H1 (cell line): Measurements from ENCODE around the gene DPT. TPM values are rescaled to one million over a fixed set of nuclear protein-coding genes. Genes with fewer than 3 reads are reported as not detected.

Experiments used
- CTCF ChIA-PET: fragments of 300-600 bp; sonication (Branson Sonifier 250); formaldehyde crosslinking; loops from one replicate; lab custom pipeline; 2021; ENCODE audit not compliant: partially characterized antibody; lab: Charles Lee
- POLR2A ChIA-PET: fragments of 300-600 bp; sonication (Branson Sonifier 250); formaldehyde crosslinking; loops from one replicate; lab custom pipeline; 2021; ENCODE audit warnings: inconsistent platforms; ENCODE audit not compliant: partially characterized antibody; lab: Charles Lee
- DNase-seq, 2 experiments: peaks; one replicate each; pipeline versions ENCODE4 v3.0.0 to v3.0.0-alpha.2; 2010 to 2022; ENCODE audit warnings: low spot score in 2 of 2, low read depth in 1 of 2, mixed read lengths in 1 of 2
- FAIRE-seq: peaks from 2 replicates; lab custom pipeline; 2011; peaks lifted over from hg19 to GRCh38; lab: Jason Lieb, UNC
- H2AFZ ChIP-seq: 2 replicates; pipeline ENCODE4 v1.8.1; 2012; ENCODE audit warnings: low read length, inconsistent platforms
- H2AK5ac ChIP-seq: 2 replicates; pipeline ENCODE4 v1.6.1; 2013; ENCODE audit warnings: low read depth, low read length
- H2BK120ac ChIP-seq: replicated peaks from 2 replicates; pipeline ENCODE3; 2013; ENCODE audit warnings: low read depth, low read length, inconsistent platforms
- H2BK12ac ChIP-seq: 2 replicates; pipeline ENCODE4 v1.6.1; 2013; ENCODE audit warnings: low read depth, low read length
- H2BK15ac ChIP-seq: 2 replicates; pipeline ENCODE4 v1.6.1; 2013; ENCODE audit warnings: low read length
- H2BK20ac ChIP-seq: 2 replicates; pipeline ENCODE4 v1.6.1; 2013; ENCODE audit warnings: low read length
- H2BK5ac ChIP-seq: 2 replicates; pipeline ENCODE4 v1.6.1; 2013; ENCODE audit warnings: low read depth, low read length
- H3K14ac ChIP-seq: 2 replicates; pipeline ENCODE4 v1.6.1; 2013; ENCODE audit warnings: inconsistent platforms; ENCODE audit not compliant: insufficient read length
- H3K18ac ChIP-seq: 2 replicates; pipeline ENCODE4 v1.6.1; 2013; ENCODE audit warnings: low read length; ENCODE audit errors: extremely low read depth
- H3K23ac ChIP-seq: 2 replicates; pipeline ENCODE4 v1.6.1; 2013; ENCODE audit warnings: inconsistent platforms; ENCODE audit not compliant: insufficient read length
- H3K23me2 ChIP-seq: 2 replicates; pipeline ENCODE4 v1.6.1; 2013; ENCODE audit warnings: low read depth, low read length
- H3K27ac ChIP-seq: 2 replicates; pipeline ENCODE4 v1.6.1; 2011; ENCODE audit warnings: low read depth, low read length, inconsistent platforms
- H3K27me3 ChIP-seq, 4 experiments: replicated peaks in 1 of 4; 1 replicate in 1 of 4; 2 replicates in 3 of 4; pipeline versions ENCODE4 v1.6.1 to v1.8.1; 2011 to 2013; ENCODE audit warnings: low read length in 3 of 4, mild to moderate bottlenecking in 3 of 4, inconsistent platforms in 2 of 4, mixed read lengths in 2 of 4, moderate library complexity in 1 of 4; ENCODE audit not compliant: control insufficient read depth in 3 of 4, insufficient read depth in 3 of 4; ENCODE audit errors: extremely low read depth in 1 of 4
- H3K36me3 ChIP-seq, 4 experiments: 2 replicates each; pipeline versions ENCODE4 v1.6.1 to v1.8.1; 2011 to 2013; ENCODE audit warnings: mild to moderate bottlenecking in 4 of 4, low read length in 3 of 4, moderate library complexity in 2 of 4, control low read depth in 1 of 4, inconsistent platforms in 1 of 4; ENCODE audit not compliant: insufficient read depth in 4 of 4, control insufficient read depth in 2 of 4
- H3K4ac ChIP-seq: replicated peaks from 2 replicates; pipeline ENCODE3; 2013; ENCODE audit warnings: low read length, low read depth, mixed read lengths, inconsistent platforms; ENCODE audit not compliant: insufficient read length
- H3K4me1 ChIP-seq, 4 experiments: replicated peaks in 1 of 4; 1 replicate in 1 of 4; 2 replicates in 3 of 4; pipeline versions ENCODE4 v1.6.1 to v1.8.1; 2011 to 2013; ENCODE audit warnings: low read length in 3 of 4, inconsistent platforms in 2 of 4, mixed read lengths in 1 of 4; ENCODE audit not compliant: insufficient read depth in 4 of 4, control insufficient read depth in 3 of 4
- H3K4me2 ChIP-seq, 2 experiments: 2 replicates each; pipeline versions ENCODE4 v1.6.1 to v1.8.1; 2011 to 2013; ENCODE audit warnings: low read depth in 2 of 2, low read length in 2 of 2, control low read depth in 1 of 2, inconsistent platforms in 1 of 2, mild to moderate bottlenecking in 1 of 2; ENCODE audit not compliant: insufficient read depth in 1 of 2
- H3K4me3 ChIP-seq, 4 experiments: fragments of 200-600, 300-600 bp in 1 of 4; sonication (generic), shearing (Covaris generic), sonication (Bioruptor Twin) in 1 of 4; 2 replicates each; pipeline versions ENCODE4 v1.5.1 to v1.8.1; 2011 to 2016; ENCODE audit warnings: low read length in 4 of 4, low read depth in 3 of 4, control low read depth in 2 of 4, inconsistent platforms in 2 of 4, mild to moderate bottlenecking in 2 of 4, mixed read lengths in 1 of 4, moderate library complexity in 1 of 4; ENCODE audit not compliant: insufficient read depth in 2 of 4; ENCODE audit errors: extremely low read depth in 1 of 4
- H3K56ac ChIP-seq: replicated peaks from 2 replicates; pipeline ENCODE3; 2013; ENCODE audit warnings: low read depth, mild to moderate bottlenecking, mixed read lengths, low read length, inconsistent platforms; ENCODE audit not compliant: insufficient read length
- H3K79me1 ChIP-seq: 2 replicates; pipeline ENCODE4 v1.6.1; 2013; ENCODE audit warnings: low read depth, low read length, control low read depth
- H3K79me2 ChIP-seq, 2 experiments: 2 replicates each; pipeline versions ENCODE4 v1.6.1 to v1.8.1; 2012 to 2013; ENCODE audit warnings: low read length in 2 of 2, mild to moderate bottlenecking in 2 of 2, inconsistent platforms in 1 of 2; ENCODE audit not compliant: insufficient read depth in 2 of 2, control insufficient read depth in 1 of 2
- H3K9ac ChIP-seq, 4 experiments: replicated peaks in 1 of 4; 1 replicate in 1 of 4; 2 replicates in 3 of 4; pipeline versions ENCODE4 v1.6.1 to v1.8.1; 2011 to 2013; ENCODE audit warnings: low read depth in 3 of 4, low read length in 3 of 4, control low read depth in 2 of 4, mild to moderate bottlenecking in 2 of 4, moderate library complexity in 2 of 4, inconsistent platforms in 1 of 4; ENCODE audit errors: extremely low read depth in 1 of 4
- H3K9me3 ChIP-seq, 2 experiments: 2 replicates each; pipeline versions ENCODE4 v1.6.1 to v1.8.1; 2012 to 2013; ENCODE audit warnings: mild to moderate bottlenecking in 2 of 2, moderate library complexity in 2 of 2, control low read depth in 1 of 2, inconsistent platforms in 1 of 2, low read depth in 1 of 2, low read length in 1 of 2, mixed read lengths in 1 of 2; ENCODE audit not compliant: insufficient read depth in 2 of 2
- H4K20me1 ChIP-seq, 2 experiments: replicated peaks in 1 of 2; 2 replicates each; pipeline versions ENCODE3 to v1.8.1; 2011 to 2013; ENCODE audit warnings: inconsistent platforms in 2 of 2, low read length in 2 of 2, mild to moderate bottlenecking in 1 of 2; ENCODE audit not compliant: insufficient read depth in 2 of 2, control insufficient read depth in 1 of 2
- H4K5ac ChIP-seq: 2 replicates; pipeline ENCODE4 v1.6.1; 2013; ENCODE audit warnings: low read length, low read depth, mixed read lengths, inconsistent platforms; ENCODE audit not compliant: insufficient read length
- H4K8ac ChIP-seq: 2 replicates; pipeline ENCODE4 v1.8.0; 2013; ENCODE audit warnings: mild to moderate bottlenecking, moderate library complexity, low read length, inconsistent platforms; ENCODE audit not compliant: insufficient read depth; ENCODE audit errors: extremely low read depth
- H4K91ac ChIP-seq: replicated peaks from 2 replicates; pipeline ENCODE3; 2013; ENCODE audit warnings: low read length, mixed read lengths, inconsistent platforms; ENCODE audit not compliant: insufficient read length
- BCL11A ChIP-seq, 2 experiments: IDR thresholded peaks; one replicate each; pipeline ENCODE4 v1.6.1; 2011; ENCODE audit warnings: low read depth in 2 of 2, low read length in 2 of 2, mild to moderate bottlenecking in 2 of 2
- CEBPB ChIP-seq: IDR thresholded peaks from 2 replicates; pipeline ENCODE4 v1.6.1; 2012; ENCODE audit warnings: low read depth, low read length
- EP300 ChIP-seq, 2 experiments: IDR thresholded peaks; 1 replicate in 1 of 2; 2 replicates in 1 of 2; pipeline ENCODE4 v1.6.1; 2011 to 2012; ENCODE audit warnings: low read depth in 2 of 2, low read length in 2 of 2, mild to moderate bottlenecking in 2 of 2, borderline replicate concordance in 1 of 2, inconsistent platforms in 1 of 2, moderate library complexity in 1 of 2
- EZH2 ChIP-seq: fragments of 200-600 bp; sonication (generic); IDR thresholded peaks from 2 replicates; pipeline ENCODE4 v1.7.1; 2012; ENCODE audit warnings: low read depth, mild to moderate bottlenecking, moderate library complexity, low read length, inconsistent platforms; ENCODE audit not compliant: severe bottlenecking
- PHF8 ChIP-seq: fragments of 200-600 bp; sonication (generic); conservative IDR thresholded peaks from 2 replicates; pipeline ENCODE4 v1.7.1; 2012; ENCODE audit warnings: low read depth, mild to moderate bottlenecking, inconsistent platforms, low read length, moderate library complexity
- SIN3A ChIP-seq, 2 experiments: IDR thresholded peaks in 1 of 2; conservative IDR thresholded peaks in 1 of 2; 2 replicates each; pipeline ENCODE4 v1.6.1; 2011 to 2012; ENCODE audit warnings: low read length in 2 of 2, improper control_type of control experiment in 1 of 2, low read depth in 1 of 2, mild to moderate bottlenecking in 1 of 2
- SP2 ChIP-seq: IDR thresholded peaks from 2 replicates; pipeline ENCODE4 v1.6.1; 2012; ENCODE audit warnings: mild to moderate bottlenecking, low read length, inconsistent platforms
- SUZ12 ChIP-seq: fragments of 200-600 bp; sonication (generic); IDR thresholded peaks from 2 replicates; pipeline ENCODE4 v1.6.1; 2012; ENCODE audit warnings: mild to moderate bottlenecking, inconsistent platforms, low read length, moderate library complexity, mixed read lengths
- WGBS, 2 experiments: shearing (Covaris generic) in 1 of 2; methylation state at CpG; one replicate each; pipeline versions ENCODE4 v1.1.6 to v1.1.7; 2013 to 2015; ENCODE audit warnings: low lambda C conversion rate in 2 of 2, mixed read lengths in 2 of 2, inconsistent platforms in 1 of 2, low coverage in 1 of 2, missing lambda C conversion rate in 1 of 2; ENCODE audit not compliant: insufficient replicate concordance in 2 of 2, insufficient coverage in 1 of 2, insufficient read length in 1 of 2; ENCODE audit errors: extremely low coverage in 1 of 2, missing lambda C conversion rate in 1 of 2; 5-methylcytosine and 5-hydroxymethylcytosine counted together
- polyA plus RNA-seq, 7 experiments: library from polyadenylated mRNA; depleted of rRNA in 3 of 7; stranded (reverse) in 5 of 7; unstranded in 2 of 7; fragments of >200 nt in 5 of 7; fragments of 200-250 nt in 2 of 7; gene quantifications; 1 replicate in 5 of 7; 2 replicates in 1 of 7; 4 replicates in 1 of 7; pipeline versions ENCODE4 v1.2.1 to v1.2.3, GENCODE V29; 2011 to 2013; ENCODE audit warnings: missing spikeins in 2 of 7, mixed read lengths in 2 of 7
- total RNA-seq: library from RNA; stranded (reverse); fragmentation: NEBNext Ultra II Directional; extraction: Animal tissue kit (Norgen Biotek cat#: 25700); gene quantifications from 2 replicates; pipeline ENCODE4 v1.2.1, GENCODE V29; 2021
- TF ChIP-seq, protein P1 (sequence below), 3 experiments: IDR thresholded peaks; 1 replicate in 2 of 3; 2 replicates in 1 of 3; pipeline versions ENCODE4 v1.5.1 to v1.6.1; 2011; ENCODE audit warnings: low read length in 3 of 3, mild to moderate bottlenecking in 3 of 3, inconsistent platforms in 2 of 3, low read depth in 1 of 3, moderate library complexity in 1 of 3; ENCODE audit not compliant: insufficient read depth in 1 of 3; ENCODE audit errors: control extremely low read depth in 1 of 3

The DPT gene
- total and polyA plus RNA-seq, 2 of the 8 experiments (the other 6 are each of a cell fraction or from before 2014, with no cell fraction given): not detected

DNA sequence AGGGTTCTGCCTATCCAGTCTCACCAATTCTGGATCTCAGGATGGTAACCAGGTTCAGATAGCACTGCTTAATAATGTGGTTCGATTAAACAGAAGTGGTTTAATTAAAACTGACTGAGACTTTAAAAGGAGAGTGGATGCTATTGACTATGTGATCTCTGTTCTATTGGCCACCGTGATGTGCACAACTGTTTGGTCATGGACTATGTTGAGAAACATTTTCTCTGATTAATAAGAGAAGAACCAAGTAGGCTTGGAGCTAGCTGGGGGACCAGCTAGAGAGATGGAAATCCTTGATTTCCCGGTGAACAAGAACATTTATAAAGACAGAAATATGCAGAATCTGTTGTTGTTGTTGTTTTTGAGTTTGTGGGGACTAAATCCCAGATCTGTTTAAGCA lies 36.5 kb downstream of the DPT start:
- no peak overlapping the region for H2AK5ac ChIP-seq
- H2BK15ac ChIP-seq: no peak overlapping the region
- no peak overlapping the region for H3K9ac ChIP-seq
- H3K18ac ChIP-seq: no peak overlapping the region
- no peak overlapping the region for H2BK120ac ChIP-seq
- no peak overlapping the region for H3K4ac ChIP-seq
- no peak for DNase-seq
- no peak overlapping the region for H3K27ac ChIP-seq
- H2BK12ac ChIP-seq: no peak overlapping the region
- no peak overlapping the region for H4K5ac ChIP-seq
- ChIA-PET CTCF (no interaction called here), POLR2A (no interaction called here)
- no peak overlapping the region for H4K8ac ChIP-seq
- H3K4me2 ChIP-seq: no peak overlapping the region
- H2BK20ac ChIP-seq: no peak overlapping the region
- H4K20me1 ChIP-seq: no peaks in the 10 kb centered on the region
- no peaks in the 10 kb centered on the region for H3K79me2 ChIP-seq
- H3K4me1 ChIP-seq: peaks cover 0 to 2% (median 0%) of the 10 kb centered on the region in 4 experiments; a peak in 1 of 7 replicates
- H3K23ac ChIP-seq: no peak overlapping the region
- H2BK5ac ChIP-seq: no peak overlapping the region
- H2AFZ ChIP-seq: no peak overlapping the region
- TF ChIP-seq, protein P1, sequence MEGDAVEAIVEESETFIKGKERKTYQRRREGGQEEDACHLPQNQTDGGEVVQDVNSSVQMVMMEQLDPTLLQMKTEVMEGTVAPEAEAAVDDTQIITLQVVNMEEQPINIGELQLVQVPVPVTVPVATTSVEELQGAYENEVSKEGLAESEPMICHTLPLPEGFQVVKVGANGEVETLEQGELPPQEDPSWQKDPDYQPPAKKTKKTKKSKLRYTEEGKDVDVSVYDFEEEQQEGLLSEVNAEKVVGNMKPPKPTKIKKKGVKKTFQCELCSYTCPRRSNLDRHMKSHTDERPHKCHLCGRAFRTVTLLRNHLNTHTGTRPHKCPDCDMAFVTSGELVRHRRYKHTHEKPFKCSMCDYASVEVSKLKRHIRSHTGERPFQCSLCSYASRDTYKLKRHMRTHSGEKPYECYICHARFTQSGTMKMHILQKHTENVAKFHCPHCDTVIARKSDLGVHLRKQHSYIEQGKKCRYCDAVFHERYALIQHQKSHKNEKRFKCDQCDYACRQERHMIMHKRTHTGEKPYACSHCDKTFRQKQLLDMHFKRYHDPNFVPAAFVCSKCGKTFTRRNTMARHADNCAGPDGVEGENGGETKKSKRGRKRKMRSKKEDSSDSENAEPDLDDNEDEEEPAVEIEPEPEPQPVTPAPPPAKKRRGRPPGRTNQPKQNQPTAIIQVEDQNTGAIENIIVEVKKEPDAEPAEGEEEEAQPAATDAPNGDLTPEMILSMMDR (IDR thresholded peaks at IDR 0.05; ENCODE audit: control extremely low read depth in 1 of 3, insufficient read depth in 1 of 3, low read depth in 1 of 3, low read length in 3 of 3): no peak
- TF ChIP-seq EZH2: no peak
- no peak for TF ChIP-seq SP2
- TF ChIP-seq PHF8: no peak
- TF ChIP-seq SUZ12: no peak
- TF ChIP-seq EP300 (IDR thresholded peaks at IDR 0.05; ENCODE audit: borderline replicate concordance in 1 of 2, low read depth in 2 of 2, low read length in 2 of 2): no peak
- no peak for TF ChIP-seq CEBPB
- TF ChIP-seq BCL11A (IDR thresholded peaks at IDR 0.05; ENCODE audit: low read depth in 2 of 2, low read length in 2 of 2): no peak
- no peak for TF ChIP-seq SIN3A (conservative IDR thresholded peaks at IDR 0.05 in 1 of 2, IDR thresholded peaks at IDR 0.05 in 1 of 2; ENCODE audit: low read depth in 1 of 2, low read length in 2 of 2)
- no peaks in the 10 kb centered on the region for H3K9me3 ChIP-seq
- no peak for FAIRE-seq
- no peaks in the 10 kb centered on the region for H3K27me3 ChIP-seq
- H3K56ac ChIP-seq: no peak overlapping the region
- H3K79me1 ChIP-seq: no peaks in the 10 kb centered on the region
- 93% methylated on average over 3 of the region's 3 CpGs; no CpG with 5 or more reads in 1 of the 2 experiments for WGBS, 2 experiments
- H3K14ac ChIP-seq: no peak overlapping the region
- H3K36me3 ChIP-seq: no peaks in the 10 kb centered on the region
- no peaks in the 10 kb centered on the region for H3K23me2 ChIP-seq
- no peak overlapping the region for H4K91ac ChIP-seq
- H3K4me3 ChIP-seq: no peak overlapping the region
